COR-L47 (cell line): Measurements from ENCODE around the gene NCAM1.

Experiments
- DNase-seq: peaks from one replicate; lab custom pipeline; 2025; lab: John Stamatoyannopoulos, UW

The NCAM1 gene

DNA sequence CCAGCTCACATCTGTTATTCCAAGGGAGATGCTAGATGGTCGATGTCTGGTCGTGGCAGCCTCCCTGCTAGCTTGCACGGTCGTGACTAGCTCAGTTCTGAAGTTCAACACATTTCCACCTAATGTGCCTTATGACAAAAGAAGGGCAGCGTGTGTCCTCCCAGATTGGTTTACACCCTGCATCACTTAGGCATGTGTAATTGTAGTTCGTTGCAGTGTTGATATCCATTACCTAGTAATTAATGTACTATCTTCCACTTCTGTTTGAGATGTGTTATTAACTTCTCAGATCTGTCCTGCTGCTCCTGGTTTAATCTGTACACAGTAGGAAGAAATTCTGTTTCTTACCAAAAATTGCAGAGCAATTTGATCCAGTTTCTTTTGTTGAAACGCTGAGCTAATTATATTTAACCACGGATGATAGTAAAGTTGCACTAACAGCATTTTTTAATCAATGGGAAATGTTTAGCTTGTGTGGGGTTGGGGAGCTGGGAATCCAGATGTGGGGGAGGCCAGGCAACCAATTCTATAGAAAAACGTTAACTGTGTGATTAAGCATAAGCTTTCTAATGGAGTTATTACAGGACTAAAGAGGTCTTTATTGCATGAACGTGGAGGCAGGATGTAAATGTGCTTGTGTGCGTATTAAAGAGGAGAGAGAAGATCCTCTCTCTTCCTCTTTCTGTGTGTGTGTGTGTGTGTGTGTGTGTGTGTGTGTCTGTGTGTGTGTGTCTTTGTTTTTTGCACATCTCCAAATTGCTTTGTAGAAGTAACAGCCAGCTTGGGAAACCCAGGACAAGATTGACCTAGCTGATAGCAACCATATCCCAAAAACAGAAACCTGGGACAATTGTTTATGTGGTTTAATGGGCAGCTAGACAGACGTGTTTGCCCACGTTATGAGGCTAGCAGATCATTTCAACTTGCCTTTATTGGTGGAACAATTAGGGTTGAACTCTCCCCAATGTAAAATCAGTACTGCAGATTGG is 207.4 kb downstream of the NCAM1 start:
- peak; percentile 83 for DNase-seq

DNA sequence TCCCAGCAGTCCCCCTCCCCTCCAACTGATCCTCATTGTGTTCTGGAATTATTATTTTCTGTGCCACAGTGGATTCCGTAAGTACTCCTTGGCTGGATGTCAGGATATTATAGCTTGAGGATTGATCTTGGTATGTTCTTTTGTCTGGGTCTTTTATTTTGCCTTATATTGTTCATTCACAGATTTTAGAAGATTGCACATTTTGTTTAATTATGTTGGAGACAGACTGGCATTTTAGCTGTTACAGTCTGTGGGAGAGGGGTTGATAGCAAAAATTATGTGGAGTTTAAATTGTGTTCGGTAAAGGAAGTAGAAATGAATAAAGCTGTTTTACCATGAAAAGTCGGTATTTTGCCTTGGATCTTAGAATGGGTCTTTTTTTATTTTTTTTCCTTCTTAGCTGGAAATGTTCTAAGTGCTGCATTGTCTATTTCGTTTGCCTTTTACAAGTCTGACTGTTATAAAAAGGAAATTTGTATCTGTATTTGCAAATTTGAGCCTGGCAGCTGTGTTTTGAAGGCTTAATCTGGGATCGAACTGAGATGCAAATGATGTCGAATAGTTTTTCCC is 211.2 kb downstream of the NCAM1 start:
- DNase-seq = no peak

DNA sequence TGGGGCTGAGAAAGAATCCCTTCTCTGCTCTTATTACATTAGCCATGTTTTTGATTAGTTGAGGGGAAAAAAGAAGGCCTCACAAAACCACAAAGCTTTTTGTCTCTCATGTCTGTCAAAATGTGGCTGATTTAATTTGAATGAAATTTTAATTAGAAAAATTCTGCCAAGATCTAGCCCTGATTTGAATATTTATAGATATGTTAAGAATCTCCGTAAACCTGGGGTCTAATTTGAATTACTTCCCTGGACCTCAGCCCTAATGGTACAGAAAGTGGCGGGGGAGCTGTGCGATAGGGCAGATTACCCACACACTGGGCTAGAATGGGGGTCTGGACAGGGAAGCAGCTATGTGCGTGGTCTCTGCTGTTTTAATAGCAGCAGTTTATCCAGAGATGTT is 211.9 kb downstream of the NCAM1 start:
- DNase-seq = no peak

DNA sequence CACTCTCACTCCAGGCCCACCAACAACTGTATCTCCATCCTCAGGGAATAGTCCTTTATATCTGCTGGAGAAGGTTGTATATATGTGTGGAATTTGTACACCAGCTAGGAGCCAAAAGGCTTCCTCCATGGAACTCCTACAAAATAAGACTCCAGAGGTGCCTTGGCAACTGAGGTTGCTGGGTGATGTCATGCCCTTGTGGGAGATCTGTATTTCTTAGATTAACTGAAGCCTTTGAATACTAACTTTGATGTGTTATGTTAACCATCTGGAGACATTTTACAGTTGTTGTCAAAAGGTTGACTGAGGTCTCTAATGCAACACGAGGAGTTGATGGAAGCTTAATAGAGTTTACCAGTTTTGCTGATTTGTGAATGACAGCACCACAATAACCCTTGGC is 213.7 kb downstream of the NCAM1 start:
- no peak for DNase-seq

DNA sequence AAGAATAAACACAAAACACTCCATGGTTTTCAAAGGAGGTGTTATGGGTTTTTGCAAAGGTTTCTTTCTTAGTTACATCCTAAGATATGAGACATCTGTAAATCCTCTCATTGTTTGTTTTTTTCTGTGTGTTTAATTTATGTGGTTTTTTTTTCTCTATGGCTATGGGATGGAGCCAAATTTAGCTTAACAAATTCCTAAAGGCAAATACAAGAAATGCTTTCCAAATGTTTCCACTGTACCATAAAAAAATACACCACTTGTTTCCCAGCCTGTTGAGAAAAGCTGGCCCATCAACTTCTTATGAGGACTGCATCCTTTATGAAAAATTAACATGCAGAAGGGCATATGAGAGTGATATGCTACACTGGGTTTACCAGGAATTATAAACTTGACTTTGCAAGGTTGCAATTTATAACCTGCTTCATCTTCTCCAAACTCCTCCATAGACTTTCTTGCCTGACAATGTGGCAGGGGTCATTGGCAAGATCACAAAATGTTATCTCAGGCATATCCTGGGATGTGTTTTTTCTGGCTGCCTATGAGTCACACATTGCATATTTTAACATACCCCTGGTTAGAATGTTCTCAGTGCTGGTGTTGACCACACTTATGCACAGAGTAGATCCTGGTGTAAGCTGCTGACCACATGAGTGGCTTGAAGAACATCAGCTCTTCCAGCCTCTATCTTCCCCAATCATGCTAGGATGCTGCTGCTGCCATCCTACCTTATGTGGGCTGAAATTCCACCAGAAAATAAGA is 215.6 kb downstream of the NCAM1 start:
- no peak for DNase-seq

DNA sequence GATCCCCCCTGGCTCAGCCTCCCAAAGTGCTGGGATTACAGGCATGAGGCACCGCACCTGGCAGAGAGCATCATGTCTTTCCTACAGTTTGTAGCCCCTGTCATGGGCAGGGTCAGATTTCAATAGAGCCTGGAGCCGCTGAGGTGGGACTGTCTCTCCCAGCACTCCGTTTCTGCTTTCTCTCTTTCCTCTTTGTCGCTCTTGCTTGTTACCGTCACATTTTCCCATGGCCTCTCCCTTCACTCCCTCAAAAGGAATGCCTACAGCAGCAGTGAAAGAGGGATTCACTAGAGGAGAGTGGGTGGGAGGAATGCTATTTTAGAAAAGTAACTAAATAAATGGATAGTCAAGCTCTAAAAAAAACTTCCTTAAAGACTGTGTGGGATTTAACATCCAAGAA is 216.5 kb downstream of the NCAM1 start:
- no peak for DNase-seq

DNA sequence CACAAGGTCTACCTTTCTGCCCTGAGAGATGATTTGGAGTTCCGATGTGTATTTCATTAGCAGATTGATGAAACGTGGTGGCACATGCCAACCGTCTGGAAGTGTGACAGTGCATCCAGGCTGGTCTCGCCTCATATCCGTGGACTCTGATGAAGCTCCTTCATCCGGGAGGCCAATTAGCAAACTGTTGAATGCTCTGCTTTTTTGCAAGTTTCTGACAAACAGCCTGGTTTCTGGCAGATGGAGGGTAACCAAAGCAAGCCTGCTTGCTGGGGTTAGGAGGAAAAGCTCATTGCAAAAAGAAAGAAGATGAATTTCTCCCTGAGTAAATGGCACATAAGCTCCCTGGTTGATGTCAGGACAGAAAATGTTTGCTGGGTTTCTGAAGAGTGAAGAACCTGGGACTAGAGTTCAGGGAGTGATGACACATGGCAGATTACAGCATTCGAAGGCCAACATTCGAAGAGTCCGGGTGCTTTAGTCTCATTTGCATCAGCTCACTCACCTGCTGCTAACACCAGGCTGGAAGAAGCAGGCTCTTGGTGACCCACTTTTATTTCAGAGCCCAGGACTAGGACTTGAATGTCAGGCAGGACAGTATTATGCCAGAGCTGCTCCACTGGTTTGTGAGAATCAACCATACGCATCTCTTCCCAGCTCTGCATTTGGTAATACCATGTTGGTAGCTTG is 217.3 kb downstream of the NCAM1 start:
- DNase-seq = no peak

DNA sequence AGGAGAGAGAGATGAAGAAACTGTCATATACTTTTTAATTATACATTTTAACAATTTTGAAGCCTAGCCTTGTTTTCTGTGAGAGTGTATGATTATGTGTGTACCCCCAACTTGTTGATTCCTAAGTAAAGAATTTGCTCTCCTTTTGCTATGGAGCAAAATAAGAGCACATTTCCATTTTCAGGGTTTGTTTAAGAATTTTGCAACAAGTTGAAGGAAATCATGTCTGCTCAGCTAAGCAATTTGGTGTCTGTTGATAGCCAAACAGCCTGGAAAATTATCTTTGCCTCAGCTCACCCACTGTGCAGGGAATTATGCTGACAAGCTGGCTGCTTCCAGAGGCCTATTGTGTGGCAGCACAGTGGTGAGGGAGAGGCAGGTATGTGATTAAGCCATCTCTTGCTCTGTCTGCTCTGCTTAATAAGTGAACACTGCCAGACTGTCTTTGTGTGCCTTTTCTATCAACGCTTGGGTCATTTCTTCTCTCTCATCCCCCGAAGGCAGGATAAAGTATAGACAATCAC is 218.0 kb downstream of the NCAM1 start:
- DNase-seq = peak; percentile 71

DNA sequence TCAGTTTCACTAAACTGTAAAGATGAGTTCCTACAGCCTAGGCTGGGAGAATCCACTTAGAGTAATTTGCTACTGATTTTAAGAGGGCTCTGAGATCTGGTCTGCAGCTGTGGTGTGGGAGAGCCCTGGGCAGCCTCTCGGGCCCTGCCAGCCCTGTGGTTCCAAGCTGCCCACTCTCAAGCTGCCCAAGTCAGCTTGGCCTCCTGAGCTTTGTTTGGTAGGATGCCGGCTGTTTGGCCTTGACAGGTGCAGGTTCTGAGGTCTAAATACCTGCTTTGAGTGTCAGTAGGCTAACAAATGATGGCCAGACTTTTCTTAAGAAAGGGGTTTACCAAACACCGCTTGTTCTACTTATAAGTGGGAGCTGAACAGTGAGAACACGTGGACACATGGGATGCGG is 219.9 kb downstream of the NCAM1 start:
- DNase-seq = no peak

DNA sequence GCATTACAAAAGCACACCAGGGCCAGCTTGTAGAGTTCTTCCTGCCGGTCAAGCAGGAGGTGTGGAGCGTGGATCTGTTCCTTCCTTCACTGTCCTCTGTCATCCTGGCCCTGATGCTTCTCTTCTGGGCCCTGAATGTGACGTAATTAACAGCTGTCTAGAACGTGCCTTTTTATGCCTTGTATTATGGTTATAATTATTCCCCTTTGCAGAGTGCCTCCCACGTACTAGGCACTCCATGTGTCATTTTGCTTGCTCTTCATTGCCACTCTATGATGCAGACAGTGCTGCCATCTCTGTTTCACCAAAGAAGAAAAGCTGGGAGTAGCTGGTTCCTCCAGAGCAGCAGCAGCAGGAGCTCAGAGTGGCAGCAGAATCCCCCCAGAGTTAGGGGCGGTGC is 221.1 kb downstream of the NCAM1 start:
- no peak for DNase-seq

DNA sequence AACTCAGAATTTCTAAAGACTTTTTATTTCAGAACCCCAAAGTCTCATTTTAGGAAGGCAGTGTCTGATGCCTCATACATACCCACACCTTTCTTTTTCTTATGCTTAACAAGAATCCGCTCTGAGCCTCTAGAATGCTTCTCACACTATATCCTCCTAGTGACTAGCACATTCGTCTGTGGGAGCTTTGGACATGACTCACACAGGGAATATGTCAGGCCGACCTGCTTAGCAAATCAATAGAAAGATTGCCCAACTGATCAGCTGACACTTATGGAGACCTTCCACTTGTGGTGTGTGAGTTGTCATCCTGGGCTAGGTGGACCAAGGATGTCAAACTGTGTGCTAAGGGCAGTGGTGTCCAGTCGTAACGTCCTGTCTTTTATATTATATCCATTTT is 223.3 kb downstream of the NCAM1 start:
- DNase-seq = no peak

DNA sequence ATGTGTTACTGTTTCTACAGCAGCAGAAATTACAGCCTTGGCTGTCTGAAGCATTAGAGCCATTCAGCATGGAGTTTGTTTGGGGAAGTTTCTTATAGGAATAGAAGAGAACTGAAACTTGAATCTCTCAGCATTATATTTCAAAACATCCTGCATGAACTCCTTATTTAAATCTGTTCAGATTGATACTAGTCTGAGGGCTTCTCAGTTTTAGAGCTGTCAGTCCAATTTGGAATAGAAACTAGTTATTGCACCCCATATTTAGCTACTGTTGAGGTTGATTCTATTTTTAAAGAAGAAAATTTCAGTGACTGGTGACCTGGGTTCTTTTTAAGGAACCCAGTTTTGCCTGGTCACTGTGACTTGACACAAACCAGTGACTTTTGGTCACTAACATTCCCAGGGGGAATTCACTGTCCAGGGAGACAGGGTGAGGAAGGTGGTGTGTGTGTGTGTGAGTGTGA is 227.2 kb downstream of the NCAM1 start:
- no peak for DNase-seq

DNA sequence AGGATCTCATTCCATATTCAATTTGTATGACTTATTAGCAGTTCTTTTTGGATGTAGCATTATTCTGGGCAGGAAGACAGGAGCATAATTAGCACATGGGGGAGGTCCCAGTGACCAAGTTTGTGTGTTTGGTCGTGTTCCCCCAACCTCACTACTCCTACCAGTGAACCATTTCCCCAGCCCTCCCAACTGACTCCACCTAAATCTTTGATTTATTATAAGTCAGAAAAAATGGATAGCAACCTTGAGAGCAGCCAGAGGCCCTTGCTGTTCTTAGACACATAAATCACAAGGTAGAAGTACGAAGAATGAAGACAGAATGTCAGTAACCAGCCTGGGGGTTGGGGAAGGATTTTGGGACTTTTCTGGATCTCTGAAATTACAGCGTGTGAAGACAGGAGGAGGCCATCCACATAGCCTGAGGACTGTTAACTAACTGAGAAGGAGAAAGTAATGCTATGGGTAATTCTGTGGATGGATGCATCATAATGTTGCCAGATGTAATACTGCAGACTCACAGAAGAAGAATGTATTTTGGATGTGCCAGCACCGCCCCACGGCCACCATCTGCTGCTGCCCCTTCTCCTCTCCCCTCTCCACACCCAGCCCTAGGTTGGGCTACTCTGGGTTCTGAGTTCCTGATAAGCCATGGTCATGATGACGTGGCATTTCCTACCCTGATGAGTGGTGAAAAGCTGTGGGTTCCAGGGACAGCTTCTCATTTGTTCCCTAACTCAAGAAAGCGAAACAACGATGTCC is 228.9 kb downstream of the NCAM1 start:
- DNase-seq = no peak

DNA sequence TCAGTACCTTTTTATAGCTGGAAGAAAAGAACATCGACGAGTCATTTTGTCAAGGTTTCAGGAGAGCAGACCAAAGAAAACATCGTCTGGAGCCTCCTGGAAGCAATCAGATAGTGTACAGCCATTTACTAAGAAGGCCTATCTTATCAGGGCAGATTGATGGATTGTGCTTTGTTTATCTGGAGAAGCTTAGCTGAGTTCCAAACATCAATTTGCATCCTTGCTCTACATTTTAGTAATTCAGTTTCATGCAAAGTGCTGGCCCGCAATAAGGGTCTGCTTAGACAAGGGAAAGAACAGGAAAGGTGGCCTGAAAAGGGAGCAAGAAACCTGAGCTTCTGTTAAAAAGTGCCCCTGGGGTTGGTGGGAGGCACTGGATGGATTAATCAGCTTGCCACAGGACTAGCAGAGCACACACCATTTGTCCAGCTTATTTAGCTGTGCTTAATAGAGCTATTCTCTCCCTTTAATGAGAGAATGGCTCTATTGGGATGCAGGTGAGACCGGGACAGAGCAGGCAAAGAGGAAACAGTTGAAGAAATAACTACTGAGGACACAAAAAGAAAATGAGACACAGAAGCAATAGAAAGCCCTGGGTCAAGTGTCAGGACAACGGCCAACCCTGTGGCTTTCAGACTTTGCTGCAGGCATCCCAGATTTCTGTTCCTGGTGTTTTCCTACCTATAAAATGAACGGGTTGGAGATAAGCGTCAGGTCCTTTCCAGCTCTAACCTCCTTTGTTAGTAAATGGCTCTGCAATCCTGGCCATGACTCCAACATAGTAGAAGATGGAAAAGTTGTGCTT is 231.1 kb downstream of the NCAM1 start:
- no peak for DNase-seq

DNA sequence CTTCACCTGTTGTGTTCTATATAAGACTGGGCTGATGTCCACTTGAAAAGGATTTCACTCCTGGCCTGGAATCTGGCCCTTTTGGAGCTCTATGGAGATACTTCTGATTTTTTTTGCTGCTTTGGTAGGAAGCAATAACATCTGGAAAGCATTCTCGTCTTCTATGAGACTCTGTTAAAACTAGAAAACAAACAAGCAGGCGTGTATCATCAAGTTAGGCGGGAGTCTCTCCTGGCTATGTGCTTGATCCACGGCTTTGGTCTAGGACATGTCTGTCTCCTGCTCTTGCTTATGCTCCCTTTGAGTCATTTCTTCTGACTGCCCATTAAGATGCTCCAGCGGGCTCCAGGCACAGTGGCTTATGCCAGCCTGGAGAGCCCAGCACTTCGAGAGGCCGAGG is 231.8 kb downstream of the NCAM1 start:
- no peak for DNase-seq

DNA sequence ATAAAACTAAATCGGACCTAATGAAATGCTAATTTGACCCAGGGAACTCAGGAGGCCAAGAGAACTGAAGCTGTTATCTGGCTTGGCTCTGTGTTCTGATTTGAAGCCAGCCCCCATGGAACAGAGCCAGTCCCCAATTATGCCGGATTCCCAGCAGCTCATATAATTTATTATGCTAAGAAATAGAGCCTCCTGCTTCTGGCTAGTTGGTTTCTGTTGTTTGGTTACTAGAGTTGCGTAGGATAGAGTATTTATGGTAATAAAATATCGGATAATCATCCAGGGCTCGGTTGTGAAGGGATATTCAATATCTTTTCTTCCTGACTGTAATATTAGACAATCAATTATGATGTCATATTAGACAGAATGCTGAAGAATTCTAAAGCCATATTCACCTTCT is 232.7 kb downstream of the NCAM1 start:
- DNase-seq = no peak

DNA sequence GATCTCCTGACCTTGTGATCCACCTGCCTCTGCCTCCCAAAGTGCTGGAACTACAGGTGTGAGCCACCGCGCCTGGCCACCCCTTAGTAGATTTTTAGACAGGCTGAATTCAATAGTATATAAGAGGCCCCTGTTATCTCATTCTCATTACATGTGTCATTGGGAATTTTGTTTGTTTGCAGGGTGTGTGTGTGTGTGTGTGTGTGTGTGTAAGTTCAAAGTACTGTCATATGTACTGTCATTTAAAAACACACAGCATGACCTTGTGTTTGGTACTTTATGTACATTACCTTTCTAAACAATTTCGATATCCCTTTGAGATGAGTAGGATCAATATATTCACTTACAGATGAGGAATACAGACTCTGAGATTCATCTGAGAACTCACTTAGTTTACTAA is 234.5 kb downstream of the NCAM1 start:
- no peak for DNase-seq

DNA sequence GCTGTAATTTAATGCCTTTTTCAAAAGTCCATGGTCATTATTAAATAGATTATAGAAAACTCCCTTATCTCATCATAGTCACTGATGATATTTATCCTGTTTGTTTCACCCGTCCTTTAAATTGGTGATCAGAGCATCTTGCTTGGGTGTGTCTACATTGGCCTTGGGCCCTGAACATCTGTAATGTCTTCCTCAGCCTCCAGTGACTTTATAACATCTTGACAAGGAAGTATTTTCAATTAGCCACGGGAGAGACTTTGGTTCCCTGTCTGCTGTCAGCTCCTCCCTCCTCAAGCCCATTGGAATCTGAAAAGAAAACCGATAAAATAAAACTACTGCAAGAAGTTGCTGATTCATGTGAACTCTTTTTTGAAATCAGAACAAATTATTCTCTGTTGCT is 236.2 kb downstream of the NCAM1 start:
- no peak for DNase-seq

DNA sequence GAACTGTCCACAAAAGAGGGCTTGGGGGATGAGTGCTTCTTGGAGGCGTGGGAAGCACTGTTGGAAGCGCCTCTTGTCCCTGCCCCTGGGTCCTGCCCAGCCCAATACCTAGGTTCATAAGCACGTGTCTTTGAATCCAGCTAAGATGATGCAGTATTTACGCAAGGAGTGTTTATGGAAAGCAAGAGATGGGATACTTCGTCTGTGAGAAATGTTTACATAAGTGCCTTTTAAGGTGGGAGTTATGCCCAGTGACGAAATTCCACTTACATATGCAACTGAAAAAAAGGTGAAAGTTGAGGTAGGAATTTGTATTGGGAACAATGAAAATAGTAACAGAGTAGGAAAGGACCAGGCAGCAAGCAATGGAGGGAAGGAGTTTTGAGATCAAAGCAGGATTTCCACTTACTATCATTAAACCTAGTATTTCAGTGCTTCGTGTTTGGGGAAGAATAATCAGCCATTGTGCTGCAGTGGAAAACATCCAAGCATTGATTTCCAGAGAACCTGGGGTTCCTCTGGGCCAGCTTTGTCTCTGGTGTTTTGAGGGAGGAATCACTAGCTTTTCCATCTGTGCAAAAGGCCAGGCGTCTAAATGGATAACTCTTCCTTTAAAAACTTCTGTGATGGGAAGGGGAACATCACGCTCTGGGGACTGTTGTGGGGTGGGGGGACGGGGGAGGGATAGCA is 237.9 kb downstream of the NCAM1 start:
- no peak for DNase-seq

DNA sequence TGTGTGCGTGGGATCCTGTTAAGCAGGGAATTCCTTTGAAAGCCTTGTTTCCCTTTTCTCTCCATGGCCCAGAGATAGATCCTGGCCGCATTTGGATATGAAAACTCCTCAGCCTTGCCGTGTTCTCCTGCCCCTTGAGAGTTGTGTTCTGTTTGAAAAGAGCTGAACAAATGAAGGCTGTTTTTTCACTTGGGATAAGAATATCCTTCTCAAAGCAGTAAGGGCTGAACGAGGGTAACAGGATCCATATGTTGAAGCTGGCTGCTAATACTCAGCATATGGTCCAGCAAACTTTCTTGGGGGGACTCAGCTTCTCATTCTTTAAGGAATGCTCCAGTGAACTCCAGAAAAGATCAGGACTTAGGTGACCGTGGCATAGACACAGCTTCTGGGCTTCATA is 238.6 kb downstream of the NCAM1 start:
- no peak for DNase-seq
